Motor neuron (in vitro differentiated cells): Measurements from ENCODE around the gene PRKCZ. TPM values are rescaled to one million over a fixed set of nuclear protein-coding genes. Genes with fewer than 3 reads are reported as not detected.
A peak's percentile ranks its signal among the peaks of the same experiment; 100 is the strongest.

Experiments
- ATAC-seq, 8 experiments: fragments of 200-7000 bp; cut with Tn5 transposase; replicated peaks in 6 of 8; 2 replicates each; pipeline ENCODE4 v1.8.0; 2021; ENCODE audit warnings: mild to moderate bottlenecking in 8 of 8, moderate library complexity in 8 of 8
- H3K27ac ChIP-seq, 2 donors: fragments of 250-450 bp; sonication (Bioruptor Pico); 2 replicates each; pipeline ENCODE4 v1.9.0; 2021; ENCODE audit warnings: antibody characterized with exemption in 2 of 2, mild to moderate bottlenecking in 2 of 2, moderate library complexity in 1 of 2
- H3K4me1 ChIP-seq, 2 donors: fragments of 250-450 bp; sonication (Bioruptor Pico); replicated peaks in 1 of 2; 2 replicates each; pipeline ENCODE4 v1.6.1; 2021; ENCODE audit warnings: antibody characterized with exemption in 2 of 2, mild to moderate bottlenecking in 2 of 2, moderate library complexity in 1 of 2
- H3K4me3 ChIP-seq, 5 donors: fragments of 250-450 bp; sonication (Bioruptor Pico); 2 replicates each; pipeline ENCODE4 v1.9.0; 2021; ENCODE audit warnings: antibody characterized with exemption in 5 of 5, mild to moderate bottlenecking in 5 of 5, moderate library complexity in 4 of 5
- WGBS, 10 experiments: fragments of 450-650 bp; shearing (Covaris generic); methylation state at CpG; one replicate each; pipeline ENCODE4 v1.0.0; 2022; 5-methylcytosine and 5-hydroxymethylcytosine counted together
- in situ Hi-C, 9 experiments: fragments of 400-800 bp; cut with MboI; loops; one replicate each; pipeline ENCODE4 v1.15.0; 2021; ENCODE audit warnings: low sequenced_read_pairs in 9 of 9, low pct_unique_long_range_greater_than_20kb in 2 of 9; ENCODE audit not compliant: unreplicated experiment in 9 of 9
- total RNA-seq, 8 experiments: library from RNA; unstranded; fragments of 300-600 nt; gene quantifications; 2 replicates each; pipeline versions ENCODE4 v1.2.3 to v1.2.4, GENCODE V29; 2022

The PRKCZ gene
- total RNA-seq, 8 experiments from 2014 or later = 1.1 to 39.0 (median 23.6) TPM

DNA sequence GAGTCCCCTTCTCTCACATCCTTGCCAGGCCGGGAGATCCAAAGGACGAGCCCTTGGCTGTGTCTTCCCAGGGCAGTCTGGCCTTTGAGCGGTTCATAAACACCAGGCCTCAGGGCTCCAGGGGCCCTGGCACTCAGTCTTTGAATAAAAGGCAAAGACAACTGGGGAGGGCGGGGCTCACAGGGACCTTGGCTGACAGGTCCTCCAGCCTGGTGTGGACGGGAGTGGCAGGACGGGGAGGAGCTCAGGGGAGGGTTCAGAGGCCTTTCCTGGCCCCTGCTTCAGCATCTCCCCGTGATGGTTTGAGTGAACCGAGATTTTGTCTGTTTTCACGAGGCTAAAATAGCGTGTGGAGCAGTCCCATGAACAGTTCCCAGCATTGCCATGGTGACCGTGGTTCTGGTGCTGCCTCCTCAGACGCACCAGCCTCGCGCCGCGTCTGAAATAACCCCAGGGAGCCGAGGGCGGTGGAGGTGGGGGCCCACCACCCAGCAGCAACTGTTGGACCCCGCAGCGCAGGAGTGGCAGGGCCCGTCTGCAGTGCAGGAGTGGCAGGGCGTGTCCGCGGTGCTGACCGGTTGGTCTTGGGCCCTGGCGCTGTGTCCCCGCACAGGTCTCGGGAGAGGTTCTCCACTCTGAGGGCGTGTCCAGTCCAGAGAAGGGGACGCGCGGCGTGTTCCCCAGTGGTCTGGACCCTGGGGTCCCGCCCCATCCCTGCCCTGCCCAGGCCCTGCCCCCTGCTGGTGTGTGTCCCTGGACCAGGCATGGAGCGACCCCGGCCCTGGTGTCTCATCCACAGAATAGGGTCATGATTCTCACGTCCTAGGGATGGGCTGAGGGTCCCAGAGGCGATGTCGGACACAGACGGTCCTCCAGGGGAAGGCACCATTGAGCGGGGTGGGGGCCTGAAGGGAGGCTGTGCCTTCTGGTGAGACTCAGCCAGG is 7.1 kb upstream of the PRKCZ start:
- Histone ChIP-seq H3K4me3 (no peak overlapping the region), H3K27ac (no peak overlapping the region), H3K4me1 (peaks cover 3 to 15% of the 10 kb centered on the region in 2 donors)
- 0 to 82% (median 78%) methylated on average over 1 to 25 of the region's 41 CpGs; no CpG with 5 or more reads in 4 of the 10 experiments for WGBS, 10 experiments
- ATAC-seq = peak in 2 of 8 experiments; percentile 5 to 15
- in situ Hi-C loops = loop anchor here in 1 of 9 experiments (10.0 kb wide), 1 partner anchor 78 kb away; no protein-coding TSS in a partner anchor

DNA sequence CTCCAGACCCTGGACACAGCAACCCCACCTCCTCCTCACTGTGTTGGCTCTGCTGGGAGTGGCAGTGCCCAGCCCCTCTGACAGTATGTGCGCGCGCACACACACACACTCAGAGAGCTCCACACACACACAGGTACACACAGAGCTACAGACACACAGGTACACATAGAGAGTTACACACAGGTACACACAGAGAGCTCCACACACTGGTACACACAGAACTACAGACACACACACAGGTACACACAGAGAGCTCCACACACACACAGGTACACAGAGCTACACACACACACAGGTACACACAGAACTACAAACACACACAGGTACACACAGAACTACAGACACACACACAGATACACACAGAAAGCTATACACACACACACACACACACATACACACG is 6.3 kb upstream of the PRKCZ start:
- no peak overlapping the region for H3K4me3 ChIP-seq
- in situ Hi-C loops = loop anchor here in 1 of 9 experiments (10.0 kb wide), 1 partner anchor 79 kb away; no protein-coding TSS in a partner anchor
- ATAC-seq = no peak
- peaks cover 3 to 15% of the 10 kb centered on the region in 2 donors for H3K4me1 ChIP-seq
- no peak overlapping the region for H3K27ac ChIP-seq
- 89 to 100% (median 100%) methylated on average over 3 of the region's 4 CpGs; no CpG with 5 or more reads in 7 of the 10 experiments for WGBS, 10 experiments

DNA sequence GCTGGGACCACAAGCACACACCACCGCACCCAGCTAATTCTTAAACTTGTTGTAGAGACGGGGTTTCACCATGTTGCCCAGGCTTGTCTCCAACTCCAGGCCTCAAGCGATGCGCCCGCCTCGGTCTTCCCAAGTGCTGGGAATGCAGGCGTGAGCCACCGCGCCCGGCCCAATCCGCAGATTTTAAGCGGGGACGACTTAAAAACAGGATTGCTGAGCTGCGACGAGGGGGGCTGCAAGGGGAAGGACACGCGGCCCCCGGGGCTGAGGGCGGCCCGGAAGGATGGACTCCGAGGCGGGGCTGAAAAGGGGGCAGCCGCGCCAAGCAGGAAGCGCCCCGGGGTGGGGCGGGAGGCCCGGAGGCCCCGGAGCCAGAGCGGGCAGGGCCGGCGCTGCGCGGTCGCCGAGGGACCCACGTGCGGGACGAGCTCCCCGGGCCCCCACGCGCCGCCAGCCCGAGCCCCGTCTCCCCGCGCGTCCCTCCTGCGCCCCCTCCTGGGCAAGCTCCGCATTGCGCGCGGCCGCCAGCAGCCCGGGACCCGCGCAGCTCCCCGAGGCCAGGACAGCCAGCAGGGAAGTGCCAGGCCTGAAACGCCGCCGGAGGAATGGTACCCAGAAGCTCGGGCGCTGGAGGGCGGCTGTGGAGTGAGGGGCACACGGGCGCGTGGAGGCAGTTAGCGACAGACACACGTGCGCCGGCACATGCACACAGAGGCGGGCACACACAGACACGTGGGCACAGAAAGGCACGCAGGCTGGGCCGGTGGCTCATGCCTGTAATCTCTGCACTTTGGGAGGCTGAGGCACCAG is 5.5 kb upstream of the PRKCZ start:
- in situ Hi-C loops = loop anchor here in 1 of 9 experiments (10.0 kb wide), 1 partner anchor 80 kb away; no protein-coding TSS in a partner anchor
- H3K27ac ChIP-seq = no peak overlapping the region
- H3K4me1 ChIP-seq = peaks cover 3 to 15% of the 10 kb centered on the region in 2 donors
- WGBS, 10 experiments = 32 to 76% (median 64%) methylated on average over 5 to 18 of the region's 75 CpGs; no CpG with 5 or more reads in 7 of the 10 experiments
- ATAC-seq = peak; percentile 75 to 93 (median 82)
- H3K4me3 ChIP-seq = peak overlapping the region; percentile 1 to 22 (median 10)

DNA sequence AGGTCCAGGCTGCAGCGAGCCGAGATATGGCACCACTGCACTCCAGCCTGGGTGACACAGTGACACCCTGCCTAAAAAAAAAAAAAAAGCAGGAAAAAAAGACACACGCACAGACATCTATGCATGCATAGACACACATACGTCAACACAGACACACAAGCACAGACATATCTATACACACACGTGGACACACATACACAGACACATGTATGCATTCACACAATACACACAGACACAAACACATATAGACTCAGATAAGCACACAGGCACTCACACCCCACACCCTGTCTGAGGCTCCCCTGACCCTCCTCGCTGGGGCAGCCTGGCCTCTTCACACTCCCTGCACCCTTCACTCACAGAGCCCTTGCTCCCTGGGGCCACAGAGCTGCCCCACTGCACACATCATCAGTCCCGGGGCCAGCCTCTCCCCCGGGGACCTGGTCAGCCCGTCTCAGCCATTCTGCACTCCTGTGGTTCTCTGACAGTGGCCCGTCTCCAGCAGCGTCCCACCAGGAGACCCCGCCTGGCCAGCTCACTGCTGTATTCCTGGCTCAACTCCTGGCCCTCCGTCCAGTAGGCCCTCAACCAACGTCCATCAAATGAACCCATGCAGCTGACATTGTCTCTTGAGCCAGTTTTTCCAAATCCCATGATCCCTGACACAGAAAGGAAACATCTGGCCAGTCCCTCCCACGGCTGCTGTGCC is 4.6 kb upstream of the PRKCZ start:
- in situ Hi-C loops = loop anchor here in 1 of 9 experiments (10.0 kb wide), 1 partner anchor 81 kb away; no protein-coding TSS in a partner anchor
- no peak for ATAC-seq

DNA sequence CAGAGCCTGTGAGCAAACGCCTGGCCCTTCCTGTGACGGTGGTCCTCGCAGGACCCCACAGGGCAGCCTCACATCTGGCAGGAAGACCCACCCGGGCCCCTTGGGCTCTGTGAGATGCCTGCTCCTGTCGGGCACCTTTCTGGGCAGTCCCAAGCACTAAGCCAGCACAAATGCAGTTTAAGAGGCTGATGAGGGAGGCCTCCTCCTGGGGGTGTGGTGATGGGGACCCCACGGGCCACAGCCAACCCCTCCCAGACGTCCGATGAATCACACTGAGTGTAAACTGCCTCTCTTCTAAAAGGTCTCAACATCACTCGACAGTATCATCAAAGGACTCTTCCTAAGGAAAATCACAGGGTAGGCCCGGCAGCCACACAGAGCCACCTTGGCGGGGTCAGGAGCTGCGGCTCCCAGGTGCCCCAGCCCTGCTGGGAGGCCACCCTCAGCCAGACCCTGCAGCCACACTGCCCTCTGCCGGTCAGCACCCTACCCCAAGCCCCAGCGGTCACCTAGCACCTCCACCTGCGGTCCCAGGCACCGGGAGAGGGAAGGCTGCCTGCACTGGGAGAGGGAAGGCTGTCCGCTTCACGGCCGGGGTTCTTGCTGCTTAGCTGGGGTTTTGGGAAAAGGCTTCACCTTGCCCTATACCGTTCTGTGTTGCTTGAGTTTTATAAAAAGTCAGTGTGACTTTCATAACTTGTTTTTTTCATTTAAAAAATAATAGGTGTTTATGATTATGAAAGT is 3.9 kb upstream of the PRKCZ start:
- peak in 3 of 8 experiments; percentile 8 to 23 (median 23) for ATAC-seq
- Histone ChIP-seq H3K27ac (no peak overlapping the region), H3K4me1 (peaks cover 3 to 15% of the 10 kb centered on the region in 2 donors), H3K4me3 (no peak overlapping the region)
- in situ Hi-C loops = loop anchor here in 1 of 9 experiments (10.0 kb wide), 1 partner anchor 82 kb away; no protein-coding TSS in a partner anchor
- WGBS, 10 experiments = 0 to 51% (median 45%) methylated on average over 1 to 12 of the region's 20 CpGs; no CpG with 5 or more reads in 4 of the 10 experiments

More for the DNA sequence above, 4.6 kb upstream of the PRKCZ start:
- WGBS, 10 experiments = 10 to 87% (median 78%) methylated on average over 3 to 8 of the region's 15 CpGs; no CpG with 5 or more reads in 3 of the 10 experiments
- Histone ChIP-seq H3K27ac (no peak overlapping the region), H3K4me3 (no peak overlapping the region), H3K4me1 (peaks cover 3 to 15% of the 10 kb centered on the region in 2 donors)

DNA sequence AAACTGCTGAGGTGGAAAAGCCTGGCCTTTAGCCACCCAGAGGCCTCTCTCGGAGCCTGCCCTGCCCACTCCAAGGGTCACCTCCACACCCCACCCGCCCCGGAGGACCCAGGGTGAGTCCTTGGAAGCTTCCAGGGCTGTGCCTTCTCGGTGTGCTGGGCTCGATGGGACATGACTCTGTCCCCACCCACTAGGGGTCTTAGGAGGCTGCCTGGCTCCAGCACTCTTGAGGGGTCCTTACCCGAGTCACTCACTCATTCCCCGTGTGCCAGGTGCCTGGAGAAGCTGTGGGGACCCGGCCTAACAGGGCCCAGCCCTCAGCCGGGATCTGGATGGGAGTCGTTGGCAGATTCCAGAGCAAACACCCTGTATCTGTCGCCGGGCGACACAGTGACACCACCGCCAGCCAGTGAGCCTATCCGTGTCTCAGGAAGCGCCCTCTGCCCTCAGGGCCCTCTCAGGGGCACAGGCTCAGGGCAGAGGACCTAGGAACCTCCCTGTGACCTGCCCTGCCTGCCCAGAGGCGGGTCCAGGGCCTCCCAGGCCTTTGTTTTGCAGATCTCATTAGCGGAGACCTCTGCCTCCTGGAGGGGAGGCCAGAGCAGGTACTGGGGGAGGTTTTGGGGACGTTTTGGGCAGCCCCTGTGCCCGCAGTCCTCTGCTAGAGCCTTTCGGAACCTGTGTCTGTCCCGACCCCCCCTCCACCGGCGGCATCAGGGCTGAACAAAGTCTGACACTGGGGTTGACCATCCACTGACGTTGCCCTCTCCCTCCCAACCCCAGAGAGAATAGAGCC is 3.1 kb upstream of the PRKCZ start:
- ATAC-seq = no peak
- in situ Hi-C loops = loop anchor here in 1 of 9 experiments (10.0 kb wide), 1 partner anchor 82 kb away; no protein-coding TSS in a partner anchor
- 37 to 60% methylated on average over 10 to 14 of the region's 25 CpGs; no CpG with 5 or more reads in 8 of the 10 experiments for WGBS, 10 experiments
- Histone ChIP-seq H3K4me1 (peaks cover 3 to 15% of the 10 kb centered on the region in 2 donors), H3K4me3 (no peak overlapping the region), H3K27ac (no peak overlapping the region)

DNA sequence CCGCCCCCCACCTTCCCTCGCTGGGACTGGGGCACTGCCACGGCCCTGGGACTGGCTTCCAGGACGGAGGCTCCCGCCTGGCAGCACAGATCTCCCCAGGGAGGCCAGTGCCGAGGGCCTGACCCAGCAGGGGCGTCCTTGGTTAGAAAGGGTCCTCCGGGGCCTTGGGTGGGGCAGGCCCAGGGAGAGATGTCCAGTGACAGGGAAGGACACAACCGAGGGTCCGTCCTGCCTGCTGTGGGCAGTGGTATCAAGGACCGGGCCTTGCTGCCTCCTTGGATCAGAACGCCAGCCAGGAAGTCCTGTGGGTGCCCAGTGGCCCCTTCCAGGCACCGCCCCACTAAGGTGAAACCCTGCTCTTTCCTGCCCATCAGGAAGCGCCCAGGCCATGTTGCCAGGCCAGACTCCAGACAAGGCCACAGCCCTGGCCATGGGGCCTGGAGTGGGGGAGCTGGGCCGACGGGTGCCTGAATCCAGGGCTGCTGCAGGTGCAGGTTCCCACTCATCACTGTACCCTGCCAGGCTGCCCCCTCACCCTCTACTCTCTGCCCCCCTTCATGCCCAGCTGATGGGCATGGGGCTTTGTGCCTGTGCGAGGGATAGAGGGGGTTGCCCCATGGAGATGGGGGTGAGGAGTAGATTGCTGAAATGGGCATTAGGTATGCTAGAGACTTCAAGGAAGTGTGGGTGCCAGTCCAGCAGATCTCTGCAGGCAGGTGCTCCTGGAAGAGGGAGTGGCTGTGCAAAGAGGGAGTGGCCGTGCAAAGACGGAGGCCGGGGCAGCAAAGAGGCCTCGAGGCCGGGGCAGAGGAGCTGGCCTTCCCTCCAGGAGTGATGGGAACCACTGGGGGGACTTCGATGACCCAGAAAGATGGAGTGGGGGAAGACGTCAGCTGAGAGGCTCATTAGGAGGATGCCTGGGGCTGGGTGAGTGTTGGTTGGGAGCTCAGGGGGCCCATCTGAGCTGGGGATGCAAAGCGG is 2.2 kb upstream of the PRKCZ start:
- H3K27ac ChIP-seq = no peak overlapping the region
- in situ Hi-C loops = loop anchor here in 1 of 9 experiments (10.0 kb wide), 1 partner anchor 83 kb away; no protein-coding TSS in a partner anchor
- H3K4me1 ChIP-seq = peaks cover 3 to 15% of the 10 kb centered on the region in 2 donors
- no peak for ATAC-seq
- WGBS, 10 experiments = 53 to 100% (median 78%) methylated on average over 1 to 13 of the region's 25 CpGs; no CpG with 5 or more reads in 3 of the 10 experiments
- no peak overlapping the region for H3K4me3 ChIP-seq

DNA sequence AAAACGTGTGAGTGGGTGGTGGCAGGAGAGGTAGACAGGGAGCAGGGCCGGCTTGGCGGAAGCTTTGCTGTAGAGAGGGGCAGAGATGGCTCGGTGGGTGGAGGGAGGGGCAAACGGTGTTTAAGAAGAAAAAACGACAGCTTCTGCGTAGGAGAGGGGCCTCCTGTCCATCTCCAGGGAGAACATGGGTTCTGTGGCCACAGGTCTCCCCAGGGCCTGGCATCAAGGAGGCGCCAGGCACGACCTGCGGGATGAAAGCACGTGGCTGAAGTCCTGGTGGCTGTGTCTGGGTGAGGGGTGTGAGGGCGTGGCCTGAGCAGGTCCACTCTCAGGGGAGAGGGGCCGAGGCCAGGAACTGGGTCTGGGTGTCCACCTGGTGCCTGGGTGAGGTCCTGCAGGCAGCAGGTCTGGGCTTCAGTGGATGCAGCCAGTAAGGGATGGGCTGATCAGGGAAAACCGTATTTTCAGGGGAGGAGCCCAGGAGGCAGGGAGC is 940 bp upstream of the PRKCZ start:
- Histone ChIP-seq H3K4me1 (peaks cover 3 to 15% of the 10 kb centered on the region in 2 donors), H3K27ac (no peak overlapping the region), H3K4me3 (peak overlapping the region in 3 of 5 donors; percentile 43 to 60 (median 58))
- in situ Hi-C loops = loop anchor here in 1 of 9 experiments (10.0 kb wide), 1 partner anchor 84 kb away; no protein-coding TSS in a partner anchor
- whole genome bisulfite sequencing, 10 experiments = 0 to 80% (median 26%) methylated on average over 1 to 6 of the region's 14 CpGs; no CpG with 5 or more reads in 2 of the 10 experiments
- peak in 2 of 8 experiments; percentile 6 to 12 for ATAC-seq

DNA sequence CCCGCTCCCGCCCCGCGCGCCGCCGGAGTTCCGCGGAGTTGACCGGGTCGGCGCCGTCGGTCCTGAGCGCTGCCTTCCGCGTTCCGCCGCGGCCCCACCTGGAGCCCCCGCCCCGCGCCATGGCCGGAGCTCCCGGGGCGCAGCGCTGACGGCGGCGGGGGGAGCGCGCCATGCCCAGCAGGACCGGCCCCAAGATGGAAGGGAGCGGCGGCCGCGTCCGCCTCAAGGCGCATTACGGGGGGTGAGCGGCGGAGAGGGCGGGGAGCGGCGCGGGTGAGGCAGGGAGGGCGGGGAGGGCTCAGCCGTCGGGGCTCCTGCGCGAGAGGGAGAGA is 216 bp downstream of the PRKCZ start:
- in situ Hi-C loops = no loop called here
- Histone ChIP-seq H3K27ac (no peak overlapping the region), H3K4me3 (peak overlapping the region; percentile 37 to 60 (median 44)), H3K4me1 (peaks cover 3 to 7% of the 10 kb centered on the region in 2 donors)
- ATAC-seq = peak in 4 of 8 experiments; percentile 27 to 57 (median 52)
- no CpG with 5 or more reads among the region's 51 CpGs for WGBS, 10 experiments
